Measurements from ENCODE around the gene EFNA3.
A peak's percentile ranks its signal among the peaks of the same experiment; 100 is the strongest.

Gene EFNA3

DNA sequence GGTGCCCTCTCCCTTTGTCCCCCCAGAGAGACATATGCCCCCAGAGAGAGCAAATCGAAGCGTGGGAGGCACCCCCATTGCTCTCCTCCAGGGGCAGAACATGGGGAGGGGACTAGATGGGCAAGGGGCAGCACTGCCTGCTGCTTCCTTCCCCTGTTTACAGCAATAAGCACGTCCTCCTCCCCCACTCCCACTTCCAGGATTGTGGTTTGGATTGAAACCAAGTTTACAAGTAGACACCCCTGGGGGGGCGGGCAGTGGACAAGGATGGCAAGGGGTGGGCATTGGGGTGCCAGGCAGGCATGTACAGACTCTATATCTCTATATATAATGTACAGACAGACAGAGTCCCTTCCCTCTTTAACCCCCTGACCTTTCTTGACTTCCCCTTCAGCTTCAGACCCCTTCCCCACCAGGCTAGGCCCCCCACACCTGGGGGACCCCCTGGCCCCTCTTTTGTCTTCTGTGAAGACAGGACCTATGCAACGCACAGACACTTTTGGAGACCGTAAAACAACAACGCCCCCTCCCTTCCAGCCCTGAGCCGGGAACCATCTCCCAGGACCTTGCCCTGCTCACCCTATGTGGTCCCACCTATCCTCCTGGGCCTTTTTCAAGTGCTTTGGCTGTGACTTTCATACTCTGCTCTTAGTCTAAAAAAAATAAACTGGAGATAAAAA lies 8.4 kb downstream of the EFNA3 start (continued):
- peak; percentile 36; the same call in 1 of the 2 replicates for TF ChIP-seq HIC1 (tag by site-specific recombination; IDR thresholded peaks at IDR 0.05)
- peak; percentile 61 for TF ChIP-seq ZFHX2 (tag by site-specific recombination; conservative IDR thresholded peaks at IDR 0.05)
- peak; percentile 26; the same call in 1 of the 2 replicates for TF ChIP-seq SP2 (tag by site-specific recombination; IDR thresholded peaks at IDR 0.05)
- no peak for TF ChIP-seq ZNF514 (tag by site-specific recombination; IDR thresholded peaks at IDR 0.05)
- no peak for TF ChIP-seq ZSCAN30 (tag by site-specific recombination; IDR thresholded peaks at IDR 0.05)
- TF ChIP-seq ZNF561 (tag by site-specific recombination; IDR thresholded peaks at IDR 0.05; ENCODE audit: borderline replicate concordance), result no peak
- TF ChIP-seq, protein P1, sequence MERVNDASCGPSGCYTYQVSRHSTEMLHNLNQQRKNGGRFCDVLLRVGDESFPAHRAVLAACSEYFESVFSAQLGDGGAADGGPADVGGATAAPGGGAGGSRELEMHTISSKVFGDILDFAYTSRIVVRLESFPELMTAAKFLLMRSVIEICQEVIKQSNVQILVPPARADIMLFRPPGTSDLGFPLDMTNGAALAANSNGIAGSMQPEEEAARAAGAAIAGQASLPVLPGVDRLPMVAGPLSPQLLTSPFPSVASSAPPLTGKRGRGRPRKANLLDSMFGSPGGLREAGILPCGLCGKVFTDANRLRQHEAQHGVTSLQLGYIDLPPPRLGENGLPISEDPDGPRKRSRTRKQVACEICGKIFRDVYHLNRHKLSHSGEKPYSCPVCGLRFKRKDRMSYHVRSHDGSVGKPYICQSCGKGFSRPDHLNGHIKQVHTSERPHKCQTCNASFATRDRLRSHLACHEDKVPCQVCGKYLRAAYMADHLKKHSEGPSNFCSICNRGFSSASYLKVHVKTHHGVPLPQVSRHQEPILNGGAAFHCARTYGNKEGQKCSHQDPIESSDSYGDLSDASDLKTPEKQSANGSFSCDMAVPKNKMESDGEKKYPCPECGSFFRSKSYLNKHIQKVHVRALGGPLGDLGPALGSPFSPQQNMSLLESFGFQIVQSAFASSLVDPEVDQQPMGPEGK (tag by site-specific recombination; IDR thresholded peaks at IDR 0.05), result peak; percentile 29; the same call in 1 of the 2 replicates
- no peak for TF ChIP-seq MZF1 (tag by site-specific recombination; IDR thresholded peaks at IDR 0.05; ENCODE audit: borderline replicate concordance)
- TF ChIP-seq, protein P2, sequence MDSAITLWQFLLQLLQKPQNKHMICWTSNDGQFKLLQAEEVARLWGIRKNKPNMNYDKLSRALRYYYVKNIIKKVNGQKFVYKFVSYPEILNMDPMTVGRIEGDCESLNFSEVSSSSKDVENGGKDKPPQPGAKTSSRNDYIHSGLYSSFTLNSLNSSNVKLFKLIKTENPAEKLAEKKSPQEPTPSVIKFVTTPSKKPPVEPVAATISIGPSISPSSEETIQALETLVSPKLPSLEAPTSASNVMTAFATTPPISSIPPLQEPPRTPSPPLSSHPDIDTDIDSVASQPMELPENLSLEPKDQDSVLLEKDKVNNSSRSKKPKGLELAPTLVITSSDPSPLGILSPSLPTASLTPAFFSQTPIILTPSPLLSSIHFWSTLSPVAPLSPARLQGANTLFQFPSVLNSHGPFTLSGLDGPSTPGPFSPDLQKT (IDR thresholded peaks at IDR 0.05; ENCODE audit: borderline replicate concordance, low read depth, low read length), result no peak
- peak; percentile 18; the same call in 1 of the 2 replicates for TF ChIP-seq ZIC2 (tag by site-specific recombination; IDR thresholded peaks at IDR 0.05)
- TF ChIP-seq PRDM10 (tag by site-specific recombination; IDR thresholded peaks at IDR 0.05), result 0 out of 2 replicates have a peak, but pooled peaks have one; percentile 8
- TF ChIP-seq, protein P3, sequence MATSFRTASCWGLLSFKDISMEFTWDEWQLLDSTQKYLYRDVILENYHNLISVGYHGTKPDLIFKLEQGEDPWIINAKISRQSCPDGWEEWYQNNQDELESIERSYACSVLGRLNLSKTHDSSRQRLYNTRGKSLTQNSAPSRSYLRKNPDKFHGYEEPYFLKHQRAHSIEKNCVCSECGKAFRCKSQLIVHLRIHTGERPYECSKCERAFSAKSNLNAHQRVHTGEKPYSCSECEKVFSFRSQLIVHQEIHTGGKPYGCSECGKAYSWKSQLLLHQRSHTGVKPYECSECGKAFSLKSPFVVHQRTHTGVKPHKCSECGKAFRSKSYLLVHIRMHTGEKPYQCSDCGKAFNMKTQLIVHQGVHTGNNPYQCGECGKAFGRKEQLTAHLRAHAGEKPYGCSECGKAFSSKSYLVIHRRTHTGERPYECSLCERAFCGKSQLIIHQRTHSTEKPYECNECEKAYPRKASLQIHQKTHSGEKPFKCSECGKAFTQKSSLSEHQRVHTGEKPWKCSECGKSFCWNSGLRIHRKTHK (tag by site-specific recombination; IDR thresholded peaks at IDR 0.05), result no peak
- no peak for TF ChIP-seq ZNF791 (tag by site-specific recombination; IDR thresholded peaks at IDR 0.05)
- TF ChIP-seq, protein P4, sequence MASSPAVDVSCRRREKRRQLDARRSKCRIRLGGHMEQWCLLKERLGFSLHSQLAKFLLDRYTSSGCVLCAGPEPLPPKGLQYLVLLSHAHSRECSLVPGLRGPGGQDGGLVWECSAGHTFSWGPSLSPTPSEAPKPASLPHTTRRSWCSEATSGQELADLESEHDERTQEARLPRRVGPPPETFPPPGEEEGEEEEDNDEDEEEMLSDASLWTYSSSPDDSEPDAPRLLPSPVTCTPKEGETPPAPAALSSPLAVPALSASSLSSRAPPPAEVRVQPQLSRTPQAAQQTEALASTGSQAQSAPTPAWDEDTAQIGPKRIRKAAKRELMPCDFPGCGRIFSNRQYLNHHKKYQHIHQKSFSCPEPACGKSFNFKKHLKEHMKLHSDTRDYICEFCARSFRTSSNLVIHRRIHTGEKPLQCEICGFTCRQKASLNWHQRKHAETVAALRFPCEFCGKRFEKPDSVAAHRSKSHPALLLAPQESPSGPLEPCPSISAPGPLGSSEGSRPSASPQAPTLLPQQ (tag by site-specific recombination; IDR thresholded peaks at IDR 0.05), result peak; percentile 36; the same call in 1 of the 2 replicates
- peak; percentile 48 for TF ChIP-seq ZFP69B (tag by site-specific recombination; IDR thresholded peaks at IDR 0.05)
- 0 out of 2 replicates have a peak, but pooled peaks have one; percentile 11 for TF ChIP-seq GLIS2 (tag by site-specific recombination; IDR thresholded peaks at IDR 0.05)
- TF ChIP-seq ZNF302 (tag by site-specific recombination; IDR thresholded peaks at IDR 0.05; ENCODE audit: low read depth), result no peak
- TF ChIP-seq ZNF341 (tag by site-specific recombination; IDR thresholded peaks at IDR 0.05; ENCODE audit: low read depth), result no peak
- TF ChIP-seq GLIS1 (tag by site-specific recombination; IDR thresholded peaks at IDR 0.05), result 0 out of 2 replicates have a peak, but pooled peaks have one; percentile 29

Measured in HEK293 (cell line).